ENCODE results near the gene B4GALT6. TPM values are rescaled to one million over a fixed set of nuclear protein-coding genes. Genes with fewer than 3 reads are reported as not detected.

Gene B4GALT6
- polyA plus RNA-seq, 1 donor (not counting 4 experiments of a cell fraction or from before 2014, with no cell fraction given): 7.1 TPM

DNA sequence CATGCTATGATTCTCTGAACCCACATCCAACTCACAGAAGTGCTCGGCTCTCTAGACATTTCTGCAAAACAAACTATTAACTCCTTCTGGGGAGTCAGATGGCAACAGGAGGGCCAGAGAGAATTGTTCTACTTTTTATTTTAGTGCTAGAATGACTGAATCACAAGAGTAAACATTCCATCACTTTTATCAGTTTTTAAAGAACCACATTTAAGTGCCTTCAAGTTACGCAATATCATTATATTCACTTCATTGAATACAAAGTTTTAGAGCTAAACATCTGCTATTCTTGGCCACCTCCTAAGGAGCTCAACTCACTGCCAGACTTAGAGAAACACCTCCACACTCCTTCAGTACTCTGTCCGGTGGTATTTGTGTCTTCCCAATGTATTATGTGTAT, 22.4 kb downstream of the B4GALT6 start:
- FAIRE-seq (no peak), DNase-seq (ENCODE audit: low read depth, low spot score) (no peak)
- Histone ChIP-seq H3K79me2 (ENCODE audit: control insufficient read depth, insufficient read depth, low read length) (no peaks in the 10 kb centered on the region), H3K4me2 (ENCODE audit: control insufficient read depth, extremely low read depth, insufficient read depth, low read depth, low read length) (no peak overlapping the region), H3K36me3 (ENCODE audit: control insufficient read depth in 2 of 2, extremely low read depth in 1 of 2, insufficient read depth in 2 of 2, low read length in 2 of 2) (no peaks in the 10 kb centered on the region), H3K4me1 (ENCODE audit: control insufficient read depth, extremely low read depth, insufficient read depth, low read length) (no peaks in the 10 kb centered on the region), H3K9me3 (ENCODE audit: control insufficient read depth, low read depth, low read length) (no peaks in the 10 kb centered on the region), H3K9ac (ENCODE audit: control insufficient read depth, extremely low read depth, insufficient read depth, low read length) (no peak overlapping the region), H3K4me3 (ENCODE audit: control insufficient read depth in 2 of 3, extremely low read depth in 1 of 3, insufficient read depth in 2 of 3, low read depth in 1 of 3, low read length in 3 of 3) (no peak overlapping the region), H3K27me3 (ENCODE audit: control insufficient read depth, extremely low read depth, insufficient read depth, low read length) (no peaks in the 10 kb centered on the region), H3K9me1 (ENCODE audit: control insufficient read depth, extremely low read depth, insufficient read depth, low read length) (no peaks in the 10 kb centered on the region), H2AFZ (ENCODE audit: control insufficient read depth, low read length) (no peak overlapping the region), H4K20me1 (ENCODE audit: control insufficient read depth, extremely low read depth, insufficient read depth, low read length) (no peaks in the 10 kb centered on the region), H3K27ac (ENCODE audit: control insufficient read depth, insufficient read depth, low read length) (no peak overlapping the region)
- dilution Hi-C loops (cut with MboI; ENCODE audit: extremely low pct_ligation_motif_present, low sequenced_read_pairs): no loop called here
- TF ChIP-seq EZH2 (IDR thresholded peaks at IDR 0.05; ENCODE audit: low read length): no peak
- no peak for TF ChIP-seq CTCF (optimal IDR thresholded peaks at IDR 0.05 in 1 of 3, IDR thresholded peaks at IDR 0.05 in 1 of 3, conservative IDR thresholded peaks at IDR 0.05 in 1 of 3; ENCODE audit: extremely low read depth in 1 of 3, insufficient read depth in 2 of 3, low read length in 3 of 3)

GRCh38 chr18:31660763-31661162, 23.6 kb downstream of the B4GALT6 start:
- TF ChIP-seq CTCF (optimal IDR thresholded peaks at IDR 0.05 in 1 of 3, IDR thresholded peaks at IDR 0.05 in 1 of 3, conservative IDR thresholded peaks at IDR 0.05 in 1 of 3; ENCODE audit: extremely low read depth in 1 of 3, insufficient read depth in 2 of 3, low read length in 3 of 3) (no peak), EZH2 (IDR thresholded peaks at IDR 0.05; ENCODE audit: low read length) (no peak)
- dilution Hi-C loops (cut with MboI; ENCODE audit: extremely low pct_ligation_motif_present, low sequenced_read_pairs): no loop called here
- no peak for DNase-seq (ENCODE audit: low read depth, low spot score)
- Histone ChIP-seq H3K27me3 (ENCODE audit: control insufficient read depth, extremely low read depth, insufficient read depth, low read length) (no peaks in the 10 kb centered on the region), H3K4me2 (ENCODE audit: control insufficient read depth, extremely low read depth, insufficient read depth, low read depth, low read length) (no peak overlapping the region), H2AFZ (ENCODE audit: control insufficient read depth, low read length) (no peak overlapping the region), H3K36me3 (ENCODE audit: control insufficient read depth in 2 of 2, extremely low read depth in 1 of 2, insufficient read depth in 2 of 2, low read length in 2 of 2) (no peaks in the 10 kb centered on the region), H4K20me1 (ENCODE audit: control insufficient read depth, extremely low read depth, insufficient read depth, low read length) (no peaks in the 10 kb centered on the region), H3K9ac (ENCODE audit: control insufficient read depth, extremely low read depth, insufficient read depth, low read length) (no peak overlapping the region), H3K9me3 (ENCODE audit: control insufficient read depth, low read depth, low read length) (no peaks in the 10 kb centered on the region), H3K4me1 (ENCODE audit: control insufficient read depth, extremely low read depth, insufficient read depth, low read length) (no peaks in the 10 kb centered on the region), H3K27ac (ENCODE audit: control insufficient read depth, insufficient read depth, low read length) (no peak overlapping the region), H3K79me2 (ENCODE audit: control insufficient read depth, insufficient read depth, low read length) (no peaks in the 10 kb centered on the region), H3K4me3 (ENCODE audit: control insufficient read depth in 2 of 3, extremely low read depth in 1 of 3, insufficient read depth in 2 of 3, low read depth in 1 of 3, low read length in 3 of 3) (no peak overlapping the region), H3K9me1 (ENCODE audit: control insufficient read depth, extremely low read depth, insufficient read depth, low read length) (no peaks in the 10 kb centered on the region)
- no peak for FAIRE-seq

Data from keratinocyte (primary cell).